Prostate gland (tissue), 2 donors: ENCODE data around the gene ALG5.

Experiments
- POLR2A ChIP-seq: fragments of 450-650 bp; IDR thresholded peaks from one replicate; pipeline ENCODE4 v1.6.1; 2016; ENCODE audit warnings: antibody characterized with exemption, mild to moderate bottlenecking
- POLR2AphosphoS5 ChIP-seq: sonication (generic); formaldehyde crosslinking; IDR thresholded peaks from one replicate; pipeline ENCODE4 v1.6.1; 2017; ENCODE audit warnings: antibody characterized with exemption
- TF ChIP-seq, protein P1 (sequence below), 4 experiments: fragments of 200-600 bp in 2 of 4; fragments of 450-650 bp in 2 of 4; sonication (generic) in 2 of 4; IDR thresholded peaks; 1 replicate in 3 of 4; 2 replicates in 1 of 4; pipeline ENCODE4 v1.5.1; 2016 to 2019; ENCODE audit warnings: antibody characterized with exemption in 4 of 4, mild to moderate bottlenecking in 2 of 4, moderate library complexity in 2 of 4

DNA sequence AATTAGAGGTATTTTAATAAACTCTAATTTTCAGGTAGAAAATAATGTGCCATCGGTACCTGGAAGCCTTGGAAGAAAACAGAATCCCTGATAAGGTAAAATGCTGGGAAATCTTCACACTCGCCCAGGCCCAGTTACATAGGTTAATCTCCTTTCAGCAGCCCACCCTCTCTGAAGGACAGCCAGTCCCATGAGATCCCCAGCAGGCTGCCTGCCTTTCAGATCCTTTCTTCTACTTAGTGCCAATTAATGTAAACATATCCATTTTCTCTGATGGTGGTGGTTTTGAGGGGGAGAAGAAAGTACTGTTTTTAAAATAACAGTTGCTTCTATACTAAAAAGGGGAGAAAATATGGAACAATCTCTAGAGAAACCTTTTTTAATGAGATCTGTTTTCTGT is 91.3 kb downstream of the ALG5 start:
- TF ChIP-seq, protein P1, sequence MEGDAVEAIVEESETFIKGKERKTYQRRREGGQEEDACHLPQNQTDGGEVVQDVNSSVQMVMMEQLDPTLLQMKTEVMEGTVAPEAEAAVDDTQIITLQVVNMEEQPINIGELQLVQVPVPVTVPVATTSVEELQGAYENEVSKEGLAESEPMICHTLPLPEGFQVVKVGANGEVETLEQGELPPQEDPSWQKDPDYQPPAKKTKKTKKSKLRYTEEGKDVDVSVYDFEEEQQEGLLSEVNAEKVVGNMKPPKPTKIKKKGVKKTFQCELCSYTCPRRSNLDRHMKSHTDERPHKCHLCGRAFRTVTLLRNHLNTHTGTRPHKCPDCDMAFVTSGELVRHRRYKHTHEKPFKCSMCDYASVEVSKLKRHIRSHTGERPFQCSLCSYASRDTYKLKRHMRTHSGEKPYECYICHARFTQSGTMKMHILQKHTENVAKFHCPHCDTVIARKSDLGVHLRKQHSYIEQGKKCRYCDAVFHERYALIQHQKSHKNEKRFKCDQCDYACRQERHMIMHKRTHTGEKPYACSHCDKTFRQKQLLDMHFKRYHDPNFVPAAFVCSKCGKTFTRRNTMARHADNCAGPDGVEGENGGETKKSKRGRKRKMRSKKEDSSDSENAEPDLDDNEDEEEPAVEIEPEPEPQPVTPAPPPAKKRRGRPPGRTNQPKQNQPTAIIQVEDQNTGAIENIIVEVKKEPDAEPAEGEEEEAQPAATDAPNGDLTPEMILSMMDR (IDR thresholded peaks at IDR 0.05): no peak
- TF ChIP-seq POLR2A (no peak), POLR2AphosphoS5 (no peak)
